ENCODE data around the gene ZDHHC14.

The ZDHHC14 gene

DNA sequence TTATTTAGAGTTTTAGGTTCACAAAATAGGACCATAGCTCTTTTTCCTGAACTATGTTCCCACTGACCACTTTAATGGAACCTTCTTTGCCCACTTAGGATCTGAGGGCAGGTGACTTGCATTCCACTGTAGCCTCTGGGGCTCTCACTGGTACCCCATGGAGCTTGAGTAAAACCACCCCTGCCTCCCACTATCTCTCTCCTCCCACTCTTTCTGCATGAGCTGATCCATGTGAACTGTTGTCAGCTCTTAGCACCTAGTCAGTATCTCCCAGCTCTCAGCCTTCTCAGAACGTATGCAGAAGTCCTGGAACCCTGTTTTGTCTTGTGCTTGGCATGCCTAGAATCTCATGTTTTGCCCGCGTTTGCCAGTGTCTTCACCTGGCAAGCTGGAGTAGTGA lies 241.4 kb downstream of the ZDHHC14 start:
- no peak for TF ChIP-seq CTCF (conservative IDR thresholded peaks at IDR 0.05; ENCODE audit: low read depth)
- POLR2A ChIA-PET (ENCODE audit: low non-redundant PET): no interaction called here
- no peak for DNase-seq (ENCODE audit: low spot score)
- CTCF ChIA-PET: no interaction called here
- H3K27ac ChIP-seq: no peak overlapping the region

- no peak for DNase-seq (ENCODE audit: low spot score)
- ChIA-PET CTCF (no interaction called here), POLR2A (ENCODE audit: low non-redundant PET) (no interaction called here)
- no peak for TF ChIP-seq CTCF (conservative IDR thresholded peaks at IDR 0.05; ENCODE audit: low read depth)
- no peak overlapping the region for H3K27ac ChIP-seq
Measured at GRCh38 chr6:157625111-157625510, 244.1 kb downstream of the ZDHHC14 start.

- no peak overlapping the region for H3K27ac ChIP-seq
- no peak for DNase-seq (ENCODE audit: low spot score)
- CTCF ChIA-PET: no interaction called here
- POLR2A ChIA-PET (ENCODE audit: low non-redundant PET): no interaction called here
- no peak for TF ChIP-seq CTCF (conservative IDR thresholded peaks at IDR 0.05; ENCODE audit: low read depth)
Measured at GRCh38 chr6:157625764-157626163, 244.8 kb downstream of the ZDHHC14 start.

- CTCF ChIA-PET: no interaction called here
- DNase-seq (ENCODE audit: low spot score): no peak
- no peak overlapping the region for H3K27ac ChIP-seq
- POLR2A ChIA-PET (ENCODE audit: low non-redundant PET): no interaction called here
- no peak for TF ChIP-seq CTCF (conservative IDR thresholded peaks at IDR 0.05; ENCODE audit: low read depth)
Measured at GRCh38 chr6:157627195-157627966, 246.4 kb downstream of the ZDHHC14 start.

DNA sequence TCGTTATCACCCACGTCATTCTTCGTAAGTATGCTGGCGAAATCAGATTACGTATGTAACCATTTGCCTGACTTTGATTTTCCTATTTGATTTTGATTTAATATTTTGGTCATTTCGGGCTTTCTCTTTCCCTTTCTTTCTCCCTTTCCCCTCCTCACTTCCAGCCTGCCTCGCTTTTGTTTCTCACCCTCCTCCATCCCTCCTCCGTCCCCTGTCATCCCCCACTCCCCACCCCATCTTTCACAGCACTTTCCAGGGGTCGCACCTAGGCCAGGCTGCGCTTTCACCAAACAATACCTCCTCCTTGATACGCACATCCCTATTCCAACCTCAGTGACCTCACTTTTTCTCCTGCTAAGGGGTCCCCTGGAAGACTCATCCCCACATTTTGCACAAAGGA lies 247.5 kb downstream of the ZDHHC14 start:
- no peak overlapping the region for H3K27ac ChIP-seq
- TF ChIP-seq CTCF (conservative IDR thresholded peaks at IDR 0.05; ENCODE audit: low read depth): no peak
- ChIA-PET CTCF (no interaction called here), POLR2A (ENCODE audit: low non-redundant PET) (no interaction called here)
- DNase-seq (ENCODE audit: low spot score): no peak

DNA sequence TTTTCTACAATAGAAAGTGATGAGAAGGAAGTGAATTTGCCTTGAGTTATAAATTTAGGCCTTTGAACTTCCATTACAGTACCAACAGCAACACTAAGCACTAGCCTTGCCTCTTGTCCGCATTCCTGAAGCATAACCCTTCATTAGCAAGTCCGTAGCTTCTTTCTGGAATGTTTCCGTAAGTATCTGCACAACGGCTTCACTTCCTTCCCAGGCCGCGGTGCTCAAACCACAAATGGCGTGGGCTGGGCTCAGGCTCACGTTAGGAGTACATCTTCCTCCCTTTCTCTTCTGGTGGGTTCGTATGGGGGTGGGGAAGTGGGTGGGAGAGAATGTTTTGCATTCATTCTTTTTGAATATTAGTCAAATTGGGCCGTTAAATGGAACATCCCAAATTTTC lies 248.2 kb downstream of the ZDHHC14 start:
- TF ChIP-seq CTCF (conservative IDR thresholded peaks at IDR 0.05; ENCODE audit: low read depth): no peak
- no peak for DNase-seq (ENCODE audit: low spot score)
- ChIA-PET CTCF (no interaction called here), POLR2A (ENCODE audit: low non-redundant PET) (no interaction called here)
- H3K27ac ChIP-seq: no peak overlapping the region

Data from RWPE1 (cell line).